ENCODE results near the gene OPA3. TPM values are rescaled to one million over a fixed set of nuclear protein-coding genes. Genes with fewer than 3 reads are reported as not detected.

The OPA3 gene
- total and polyA plus RNA-seq, 2 experiments from 2014 or later, result 11.5 to 14.5 TPM

- Histone ChIP-seq H3K79me2 (replicated peaks; ENCODE audit: insufficient read depth) (peaks cover 10% of the 10 kb centered on the region; the same call in 1 of the 2 replicates), H3F3A (replicated peaks; ENCODE audit: low read depth) (peaks cover 31% of the 10 kb centered on the region), H3K27ac (ENCODE audit: low read depth) (no peak overlapping the region), H3K27me3 (ENCODE audit: insufficient read depth) (no peaks in the 10 kb centered on the region), H3K4me2 (no peak overlapping the region), H3K9me2 (ENCODE audit: insufficient read depth) (no peaks in the 10 kb centered on the region), H2AFZ (no peak overlapping the region), H3K4me3 (no peak overlapping the region), H3K36me3 (ENCODE audit: insufficient read depth) (peaks cover 20% of the 10 kb centered on the region), H3K4me1 (ENCODE audit: insufficient read depth) (peaks cover 11% of the 10 kb centered on the region), H4K20me1 (replicated peaks; ENCODE audit: insufficient read depth) (peaks cover 35% of the 10 kb centered on the region)
- peak overlapping the region; percentile 90 for H3K27ac Mint-ChIP-seq
- H3K9me3 Mint-ChIP-seq, result no peaks in the 10 kb centered on the region
- H3K27me3 Mint-ChIP-seq (ENCODE audit: insufficient read depth, low read depth, poor library complexity), result peaks cover 28% of the 10 kb centered on the region
- ATAC-seq, result peak; percentile 78
- TF ChIP-seq ETS1 (IDR thresholded peaks at IDR 0.05) (peak; percentile 92), JUNB (IDR thresholded peaks at IDR 0.05; ENCODE audit: unreplicated experiment) (no peak), CTCF (conservative IDR thresholded peaks at IDR 0.05; ENCODE audit: low read depth in 2 of 2) (peak; percentile 86 to 87)
- no peak overlapping the region; the same call in 2 of the 3 replicates for H3K4me3 Mint-ChIP-seq
- H3K36me3 Mint-ChIP-seq (ENCODE audit: low read depth), result peaks cover 59% of the 10 kb centered on the region
- peak; percentile 96 for DNase-seq (ENCODE audit: low spot score)
- H3K4me1 Mint-ChIP-seq, result peaks cover 12% of the 10 kb centered on the region
Observed at GRCh38 chr19:45523642-45524256, 60.9 kb downstream of the OPA3 start.

- peaks cover 27% of the 10 kb centered on the region for H3K36me3 ChIP-seq (ENCODE audit: insufficient read depth)
- H3K27ac Mint-ChIP-seq, result no peak overlapping the region
- H3K4me2 ChIP-seq, result no peak overlapping the region
Observed at GRCh38 chr19:45522010-45522941, 62.3 kb downstream of the OPA3 start.

More at GRCh38 chr19:45522010-45522941, 62.3 kb downstream of the OPA3 start:
- no peak for ATAC-seq
- TF ChIP-seq POLR2AphosphoS5 (IDR thresholded peaks at IDR 0.05; ENCODE audit: low read depth), result no peak
- no peak for TF ChIP-seq CTCF (conservative IDR thresholded peaks at IDR 0.05; ENCODE audit: low read depth in 2 of 2)
- no peak for TF ChIP-seq ETS1 (IDR thresholded peaks at IDR 0.05)
- no peak for TF ChIP-seq CREB1 (CRISPR knock-in tag; IDR thresholded peaks at IDR 0.05; ENCODE audit: low read depth)
- TF ChIP-seq STAT1 (IDR thresholded peaks at IDR 0.05; ENCODE audit: unreplicated experiment), result no peak
- H3K4me1 ChIP-seq (ENCODE audit: insufficient read depth), result peaks cover 4% of the 10 kb centered on the region; the same call in 1 of the 2 replicates
- no peak for DNase-seq (ENCODE audit: low spot score)
- no peak overlapping the region for H3K4me3 ChIP-seq
- peaks cover 13% of the 10 kb centered on the region for H3K79me2 ChIP-seq (replicated peaks; ENCODE audit: insufficient read depth)
- 0 out of 2 replicates have a peak overlapping the region, but pooled peaks have one; percentile 72 for H3K27ac ChIP-seq (ENCODE audit: low read depth)
- H3K4me1 Mint-ChIP-seq, result peaks cover 7% of the 10 kb centered on the region; the same call in 2 of the 3 replicates
- H3K4me3 Mint-ChIP-seq, result no peak overlapping the region
- no peaks in the 10 kb centered on the region for H3K27me3 ChIP-seq (ENCODE audit: insufficient read depth)
- no peaks in the 10 kb centered on the region; the same call in 2 of the 3 replicates for H3K9me3 Mint-ChIP-seq
- no peaks in the 10 kb centered on the region for H3K9me2 ChIP-seq (ENCODE audit: insufficient read depth)
- no peak overlapping the region for H2AFZ ChIP-seq
- peaks cover 26% of the 10 kb centered on the region for H3F3A ChIP-seq (replicated peaks; ENCODE audit: low read depth)
- peaks cover 66% of the 10 kb centered on the region for H3K36me3 Mint-ChIP-seq (ENCODE audit: low read depth)
- H3K27me3 Mint-ChIP-seq (ENCODE audit: insufficient read depth, low read depth, poor library complexity), result peaks cover 19% of the 10 kb centered on the region
- peaks cover 28% of the 10 kb centered on the region for H4K20me1 ChIP-seq (replicated peaks; ENCODE audit: insufficient read depth)

Measured in GM23338 (cell line).